CD4-positive, alpha-beta memory T cell (primary cell): ENCODE data around the gene SETMAR. TPM values are rescaled to one million over a fixed set of nuclear protein-coding genes. Genes with fewer than 3 reads are reported as not detected.
"Not testable (repeated sequence)": the region's sequence is repeated elsewhere in the genome, so short reads cannot be mapped to it uniquely, and the experiment has no call there.

Experiments
- CTCF ChIA-PET: fragments of 350-600 bp; sonication (Branson Sonifier 250); formaldehyde crosslinking; loops from one replicate; lab custom pipeline; 2021; ENCODE audit warnings: inconsistent platforms; ENCODE audit not compliant: partially characterized antibody; lab: Charles Lee
- POLR2A ChIA-PET: fragments of 350-600 bp; sonication (Branson Sonifier 250); formaldehyde crosslinking; loops from one replicate; lab custom pipeline; 2021; ENCODE audit not compliant: partially characterized antibody; lab: Charles Lee
- DNase-seq, 5 donors: peaks; one replicate each; pipeline versions ENCODE4 v3.0.0 to v3.0.0-alpha.2; 2020 to 2022; ENCODE audit warnings: mixed read lengths in 1 of 5
- H3K27ac ChIP-seq: one replicate; pipeline ENCODE4 v1.7.0; 2013; ENCODE audit warnings: low read depth, low read length
- H3K27me3 ChIP-seq: 2 replicates; pipeline ENCODE4 v1.7.0; 2013; ENCODE audit warnings: mild to moderate bottlenecking, low read length, moderate library complexity; ENCODE audit not compliant: insufficient read depth
- H3K36me3 ChIP-seq: 2 replicates; pipeline ENCODE4 v1.7.0; 2013; ENCODE audit warnings: mild to moderate bottlenecking, low read length, moderate library complexity; ENCODE audit not compliant: insufficient read depth
- H3K4me1 ChIP-seq: 2 replicates; pipeline ENCODE4 v1.7.0; 2013; ENCODE audit warnings: mild to moderate bottlenecking, low read length, moderate library complexity; ENCODE audit not compliant: insufficient read depth
- H3K4me3 ChIP-seq, 2 donors: one replicate each; pipeline ENCODE4 v1.7.0; 2013; ENCODE audit warnings: low read length in 2 of 2, mild to moderate bottlenecking in 1 of 2
- H3K9me3 ChIP-seq, 2 donors: one replicate each; pipeline ENCODE4 v1.7.0; 2013; ENCODE audit warnings: low read length in 2 of 2, control low read depth in 1 of 2; ENCODE audit not compliant: control insufficient read depth in 1 of 2
- H3K27ac Mint-ChIP-seq, 7 donors: one replicate each; pipeline ENCODE4 v1.8.0; 2020 to 2021; ENCODE audit warnings: mixed read lengths in 7 of 7, mild to moderate bottlenecking in 6 of 7, inconsistent platforms in 3 of 7, moderate library complexity in 3 of 7
- H3K27me3 Mint-ChIP-seq, 2 donors: one replicate each; pipeline ENCODE4 v1.8.0; 2020 to 2021; ENCODE audit warnings: mixed read lengths in 2 of 2
- H3K36me3 Mint-ChIP-seq, 2 donors: one replicate each; pipeline ENCODE4 v1.8.0; 2020 to 2021; ENCODE audit warnings: mixed read lengths in 2 of 2, inconsistent platforms in 1 of 2, mild to moderate bottlenecking in 1 of 2
- H3K4me1 Mint-ChIP-seq, 4 donors: one replicate each; pipeline ENCODE4 v1.8.0; 2020 to 2021; ENCODE audit warnings: mixed read lengths in 4 of 4, mild to moderate bottlenecking in 1 of 4
- H3K4me3 Mint-ChIP-seq, 8 donors: one replicate each; pipeline ENCODE4 v1.8.0; 2020 to 2021; ENCODE audit warnings: mixed read lengths in 8 of 8, mild to moderate bottlenecking in 7 of 8, moderate library complexity in 6 of 8, inconsistent platforms in 3 of 8
- H3K9me3 Mint-ChIP-seq, 8 donors: one replicate each; pipeline ENCODE4 v1.8.0; 2020 to 2021; ENCODE audit warnings: mixed read lengths in 8 of 8, mild to moderate bottlenecking in 5 of 8, inconsistent platforms in 3 of 8, moderate library complexity in 1 of 8
- intact Hi-C: fragments of 100-400 bp; cut with micrococcal nuclease; formaldehyde crosslinking; loops from one replicate; pipeline ENCODE4 v1.15.1; 2023
- polyA plus RNA-seq, 2 donors: library from polyadenylated mRNA; unstranded; fragments of 300-500 nt; fragmentation: Illumina TruSeq; gene quantifications; one replicate each; pipeline ENCODE4 v1.2.3, GENCODE V29; 2021
- total RNA-seq, 2 experiments: library from RNA; stranded (reverse); gene quantifications; one replicate each; pipeline ENCODE4 v1.2.3, GENCODE V29; 2021

The SETMAR gene
- total and polyA plus RNA-seq, 4 experiments from 2014 or later, result 10.2 to 12.9 (median 11.3) TPM

DNA sequence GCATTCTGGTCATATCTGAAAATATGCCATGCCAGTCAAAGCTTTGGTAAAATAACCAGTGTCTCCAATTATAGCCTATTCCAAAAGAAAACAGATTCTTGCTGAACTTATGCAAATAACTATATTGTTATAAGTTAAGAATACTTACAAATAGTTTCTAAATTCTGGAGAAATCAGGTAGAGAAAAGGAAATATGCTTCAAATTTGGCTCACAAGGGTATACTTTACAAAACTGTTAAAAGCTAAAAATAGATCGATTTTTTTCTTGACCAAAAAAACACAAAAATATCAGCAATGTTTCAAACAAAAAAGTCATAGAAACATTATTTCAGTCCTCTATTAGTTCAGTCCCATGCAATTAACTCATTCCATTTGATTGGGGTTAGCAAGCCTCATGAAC, 23.7 kb downstream of the SETMAR start:
- no peak for DNase-seq
- H3K4me3 ChIP-seq, result no peak overlapping the region
- no peak overlapping the region for H3K27ac Mint-ChIP-seq
- H3K9me3 Mint-ChIP-seq, result peaks cover 0 to 32% (median 19%) of the 10 kb centered on the region in 8 donors
- no peaks in the 10 kb centered on the region for H3K27me3 ChIP-seq
- POLR2A ChIA-PET, result no interaction called here
- H3K4me1 ChIP-seq, result no peaks in the 10 kb centered on the region
- no peaks in the 10 kb centered on the region for H3K9me3 ChIP-seq
- no peaks in the 10 kb centered on the region for H3K4me1 Mint-ChIP-seq
- no peaks in the 10 kb centered on the region for H3K27me3 Mint-ChIP-seq
- no peak overlapping the region for H3K4me3 Mint-ChIP-seq
- intact Hi-C loops, result no loop called here
- no peaks in the 10 kb centered on the region for H3K36me3 ChIP-seq
- H3K36me3 Mint-ChIP-seq, result peaks cover 0 to 18% of the 10 kb centered on the region in 2 donors
- no peak overlapping the region for H3K27ac ChIP-seq
- CTCF ChIA-PET, result interaction anchor here (0.7 to 1.8 kb wide), 2 partner anchors 9 to 307 kb away, joined by 3 to 4 read pairs; no protein-coding TSS in a partner anchor

DNA sequence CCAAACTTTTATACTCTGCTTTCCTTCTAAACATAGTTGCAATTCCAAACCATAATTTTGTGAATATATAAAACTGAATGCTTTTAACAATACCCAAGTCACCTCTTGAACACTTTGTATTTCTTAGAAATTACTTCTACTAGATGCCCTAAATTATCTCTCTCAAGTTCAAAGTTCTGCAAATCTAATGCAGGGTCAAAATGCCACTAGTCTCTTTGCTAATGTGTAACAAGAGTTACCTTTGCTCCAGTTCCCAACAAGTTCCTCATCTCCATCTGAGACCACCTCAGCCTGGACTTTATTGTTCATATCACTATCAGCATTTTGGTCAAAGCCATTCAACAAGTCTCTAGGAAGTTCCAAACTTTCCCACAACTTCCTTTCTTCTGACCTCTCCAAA, 26.6 kb downstream of the SETMAR start:
- H3K4me3 ChIP-seq, H3K4me1 ChIP-seq, H3K27ac ChIP-seq, H3K36me3 ChIP-seq, H3K27ac Mint-ChIP-seq, H3K27me3 ChIP-seq, DNase-seq, intact Hi-C loops, H3K9me3 ChIP-seq, H3K27me3 Mint-ChIP-seq, H3K4me3 Mint-ChIP-seq, CTCF ChIA-PET, H3K4me1 Mint-ChIP-seq, POLR2A ChIA-PET: not testable (repeated sequence)
- H3K9me3 Mint-ChIP-seq, result peaks cover 0 to 34% (median 19%) of the 10 kb centered on the region in 8 donors
- peaks cover 0 to 18% of the 10 kb centered on the region in 2 donors for H3K36me3 Mint-ChIP-seq

DNA sequence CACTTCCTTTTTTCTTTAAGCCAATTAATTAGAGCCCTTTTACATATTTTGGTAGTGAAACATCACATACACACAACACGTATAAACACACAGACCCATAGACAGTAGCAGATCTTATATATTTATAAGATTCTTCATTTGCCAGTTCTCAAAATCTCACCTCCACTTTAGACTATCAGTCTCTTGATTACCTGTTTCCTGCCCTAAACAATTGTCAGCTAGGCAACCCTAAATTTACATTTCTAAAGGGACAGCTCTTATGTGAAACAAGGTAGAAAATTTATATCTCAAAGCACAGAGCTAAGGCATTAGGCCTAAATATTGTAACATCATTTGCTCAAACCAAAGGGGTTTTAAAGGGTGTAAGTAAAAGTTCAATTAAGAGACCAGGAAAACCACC, 28.9 kb downstream of the SETMAR start:
- H3K9me3 Mint-ChIP-seq, result peaks cover 0 to 30% (median 18%) of the 10 kb centered on the region in 8 donors
- no peak overlapping the region for H3K4me3 Mint-ChIP-seq
- no peaks in the 10 kb centered on the region for H3K27me3 Mint-ChIP-seq
- H3K36me3 Mint-ChIP-seq, result peaks cover 0 to 18% of the 10 kb centered on the region in 2 donors
- H3K4me1 Mint-ChIP-seq, result no peaks in the 10 kb centered on the region
- no peak overlapping the region for H3K27ac ChIP-seq
- no peak overlapping the region for H3K27ac Mint-ChIP-seq
- no peak for DNase-seq
- H3K27me3 ChIP-seq, result no peaks in the 10 kb centered on the region
- H3K4me1 ChIP-seq, result no peaks in the 10 kb centered on the region
- CTCF ChIA-PET, result interaction anchor here (1.3 to 1.5 kb wide), 2 partner anchors 9 to 19 kb away, joined by 3 to 4 read pairs; no protein-coding TSS in a partner anchor
- POLR2A ChIA-PET, result no interaction called here
- no peaks in the 10 kb centered on the region for H3K36me3 ChIP-seq
- intact Hi-C loops, result no loop called here
- no peak overlapping the region for H3K4me3 ChIP-seq
- no peaks in the 10 kb centered on the region for H3K9me3 ChIP-seq

DNA sequence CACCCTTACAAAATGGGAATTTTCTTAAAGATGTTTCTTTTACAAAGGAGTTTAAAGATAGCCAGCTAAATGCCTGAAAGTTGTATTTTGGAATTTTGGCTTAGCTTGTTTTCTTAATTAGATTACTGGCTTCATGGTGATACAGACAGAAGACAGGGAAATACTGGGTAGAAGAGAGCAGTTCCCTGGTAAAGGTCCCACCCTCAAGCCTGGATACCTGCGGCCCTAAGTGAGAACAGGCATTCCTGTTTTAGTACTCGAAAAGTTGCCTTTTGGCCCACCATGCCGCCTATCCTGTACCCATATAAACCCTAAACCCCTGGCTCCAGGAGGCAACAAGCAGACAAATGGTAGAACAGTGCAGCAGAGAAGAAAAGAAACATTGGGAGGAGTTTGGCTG, 29.4 kb downstream of the SETMAR start:
- H3K4me1 Mint-ChIP-seq, result no peaks in the 10 kb centered on the region
- CTCF ChIA-PET, result interaction anchor here (1.3 to 1.5 kb wide), 2 partner anchors 9 to 18 kb away, joined by 3 to 4 read pairs; no protein-coding TSS in a partner anchor
- H3K27ac Mint-ChIP-seq, result peak overlapping the region in 1 of 7 donors; percentile 66
- POLR2A ChIA-PET, result no interaction called here
- H3K4me3 Mint-ChIP-seq, result no peak overlapping the region
- no peaks in the 10 kb centered on the region for H3K27me3 Mint-ChIP-seq
- Histone ChIP-seq H3K9me3 (no peaks in the 10 kb centered on the region), H3K27ac (no peak overlapping the region), H3K27me3 (no peaks in the 10 kb centered on the region), H3K36me3 (no peaks in the 10 kb centered on the region), H3K4me1 (no peaks in the 10 kb centered on the region), H3K4me3 (no peak overlapping the region)
- DNase-seq, result no peak
- H3K36me3 Mint-ChIP-seq, result peaks cover 0 to 18% of the 10 kb centered on the region in 2 donors
- peaks cover 0 to 30% (median 17%) of the 10 kb centered on the region in 8 donors for H3K9me3 Mint-ChIP-seq
- intact Hi-C loops, result no loop called here

DNA sequence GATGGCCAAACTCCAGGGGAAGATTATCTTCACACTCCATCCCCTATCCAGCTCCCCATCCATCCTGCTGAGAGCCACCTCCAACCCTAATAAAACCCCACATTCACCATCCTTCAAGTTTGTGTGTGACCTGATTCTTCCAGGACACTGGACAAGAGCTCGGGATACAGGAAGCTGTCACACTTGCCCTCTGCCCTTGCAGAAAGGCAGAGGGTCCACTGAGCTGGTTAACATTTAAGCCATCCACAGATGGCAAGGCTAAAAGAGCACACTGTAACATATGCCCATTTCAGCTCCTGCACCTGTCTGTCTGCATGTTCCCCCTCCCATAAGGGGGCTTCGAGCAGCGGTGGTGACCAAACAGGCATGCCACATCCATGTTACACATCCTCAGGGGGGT, 29.8 kb downstream of the SETMAR start:
- Mint-ChIP-seq H3K4me3 (no peak overlapping the region), H3K36me3 (peaks cover 0 to 18% of the 10 kb centered on the region in 2 donors), H3K27me3 (no peaks in the 10 kb centered on the region), H3K4me1 (no peaks in the 10 kb centered on the region), H3K27ac (peak overlapping the region in 1 of 7 donors; percentile 66), H3K9me3 (peaks cover 0 to 30% (median 18%) of the 10 kb centered on the region in 8 donors)
- no peaks in the 10 kb centered on the region for H3K27me3 ChIP-seq
- CTCF ChIA-PET, result interaction anchor here (1.3 to 1.5 kb wide), 2 partner anchors 8 to 18 kb away, joined by 3 to 4 read pairs; no protein-coding TSS in a partner anchor
- no peaks in the 10 kb centered on the region for H3K4me1 ChIP-seq
- intact Hi-C loops, result no loop called here
- no peak overlapping the region for H3K27ac ChIP-seq
- H3K4me3 ChIP-seq, result no peak overlapping the region
- DNase-seq, result no peak
- H3K36me3 ChIP-seq, result no peaks in the 10 kb centered on the region
- no peaks in the 10 kb centered on the region for H3K9me3 ChIP-seq
- POLR2A ChIA-PET, result no interaction called here

DNA sequence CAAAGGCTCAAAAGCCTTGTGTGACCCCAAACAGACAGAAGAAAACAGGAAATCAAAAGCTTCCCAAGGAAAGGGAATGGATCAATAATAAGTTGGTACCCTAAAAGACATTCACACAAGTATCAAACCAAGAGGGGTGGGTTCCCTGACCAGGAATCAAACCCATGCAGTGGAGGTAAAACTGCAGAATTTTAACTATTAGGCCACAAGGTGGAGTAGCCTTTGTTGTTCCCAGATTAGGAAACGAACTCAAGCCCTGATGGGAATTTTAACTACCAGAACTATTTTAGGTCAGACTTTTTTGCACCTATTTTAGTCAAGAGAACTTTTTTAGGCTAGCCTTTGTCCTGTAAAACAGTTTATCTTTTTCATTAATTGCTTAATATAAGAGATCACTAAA, 31.4 kb downstream of the SETMAR start:
- Mint-ChIP-seq H3K9me3 (peaks cover 0 to 16% (median 9%) of the 10 kb centered on the region in 8 donors), H3K36me3 (peaks cover 0 to 15% of the 10 kb centered on the region in 2 donors), H3K4me3 (no peak overlapping the region), H3K4me1 (no peaks in the 10 kb centered on the region), H3K27me3 (no peaks in the 10 kb centered on the region), H3K27ac (peak overlapping the region in 1 of 7 donors; percentile 15)
- Histone ChIP-seq H3K4me1 (no peaks in the 10 kb centered on the region), H3K27me3 (no peaks in the 10 kb centered on the region), H3K36me3 (no peaks in the 10 kb centered on the region), H3K4me3 (no peak overlapping the region), H3K9me3 (no peaks in the 10 kb centered on the region), H3K27ac (no peak overlapping the region)
- ChIA-PET POLR2A (no interaction called here), CTCF (interaction anchor here (2.3 kb wide), 1 partner anchor 17 kb away, joined by 10 read pairs; no protein-coding TSS in a partner anchor)
- no peak for DNase-seq
- intact Hi-C loops, result no loop called here

DNA sequence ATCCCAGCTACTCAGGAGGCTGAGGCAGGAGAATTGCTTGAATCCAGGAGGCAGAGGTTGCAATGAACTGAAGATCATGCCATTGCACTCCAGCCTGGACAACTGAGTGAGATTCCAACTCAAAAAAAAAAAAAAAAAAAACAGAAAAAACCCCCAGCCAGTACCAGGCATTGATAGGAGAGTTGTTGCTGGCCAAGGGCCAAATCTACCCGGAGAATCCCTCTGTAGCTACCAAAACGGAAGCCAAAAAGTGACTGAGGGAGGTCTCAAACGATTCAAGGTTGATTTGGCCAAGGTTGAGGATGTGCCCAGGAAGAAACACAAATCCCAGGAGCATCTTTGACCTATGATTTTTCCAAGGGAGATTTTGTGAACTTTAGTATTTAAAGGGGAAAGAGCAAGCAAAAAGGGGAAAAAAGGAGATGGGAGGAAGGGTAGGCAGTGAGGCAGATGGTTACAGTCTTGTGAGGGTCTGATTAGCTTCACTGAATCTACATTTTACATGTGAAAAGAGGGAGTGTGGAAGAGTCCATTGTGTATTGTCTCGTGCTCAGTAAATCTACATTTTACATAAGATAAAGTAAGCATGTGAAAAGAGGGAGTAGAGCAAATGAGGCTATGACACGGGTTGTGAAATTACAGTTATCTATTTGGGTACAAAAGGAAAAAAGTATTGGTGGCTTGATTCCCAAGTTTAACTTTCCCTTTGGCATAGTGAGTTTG, 32.8 kb downstream of the SETMAR start:
- peaks cover 0 to 4% (median 0%) of the 10 kb centered on the region in 8 donors for H3K9me3 Mint-ChIP-seq
- DNase-seq, result no peak
- no peaks in the 10 kb centered on the region for H3K9me3 ChIP-seq
- intact Hi-C loops, result no loop called here
- H3K4me3 Mint-ChIP-seq, result no peak overlapping the region
- H3K4me1 ChIP-seq, result no peaks in the 10 kb centered on the region
- H3K36me3 Mint-ChIP-seq, result peaks cover 0 to 12% of the 10 kb centered on the region in 2 donors
- H3K4me3 ChIP-seq, result no peak overlapping the region
- no peak overlapping the region for H3K27ac ChIP-seq
- ChIA-PET CTCF (interaction anchor here (0.6 to 2.3 kb wide), 3 partner anchors 9 to 1076 kb away, joined by 4 to 10 read pairs (median 5); no protein-coding TSS in a partner anchor), POLR2A (no interaction called here)
- H3K36me3 ChIP-seq, result no peaks in the 10 kb centered on the region
- H3K4me1 Mint-ChIP-seq, result no peaks in the 10 kb centered on the region
- no peaks in the 10 kb centered on the region for H3K27me3 Mint-ChIP-seq
- no peak overlapping the region for H3K27ac Mint-ChIP-seq
- no peaks in the 10 kb centered on the region for H3K27me3 ChIP-seq
